GM11168 (cell line): ENCODE data around the gene TLR4.

ENCODE experiments used
- in situ Hi-C: fragments of 300-500 bp; cut with MboI; formaldehyde crosslinking; loops from one replicate; pipeline ENCODE4 v1.12.0; 2022; ENCODE audit warnings: low sequenced_read_pairs; ENCODE audit not compliant: unreplicated experiment

The TLR4 gene

GRCh38 chr9:117739624-117740347, 35.6 kb downstream of the TLR4 start:
- in situ Hi-C loops: no loop called here

DNA sequence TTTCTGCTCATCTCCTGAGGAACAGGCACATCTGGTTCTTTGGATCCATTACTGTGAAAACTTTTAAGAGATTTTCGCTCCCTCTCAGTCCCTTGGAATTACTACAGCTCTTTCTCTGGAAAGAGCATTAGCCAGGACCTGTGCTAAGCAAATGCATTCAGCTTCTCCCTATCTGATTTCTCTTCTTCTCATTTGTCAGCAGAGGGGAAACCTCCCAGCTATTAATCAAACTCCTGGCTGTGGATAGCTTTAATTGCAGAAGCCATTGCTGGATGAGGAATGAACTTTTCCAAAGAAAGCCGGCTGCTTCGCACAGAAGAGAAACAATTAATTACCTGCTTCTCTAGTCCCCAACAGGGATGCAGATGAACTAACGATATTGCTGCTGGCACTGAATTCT, 37.9 kb downstream of the TLR4 start:
- in situ Hi-C loops: no loop called here

GRCh38 chr9:117744369-117744768, 40.2 kb downstream of the TLR4 start:
- in situ Hi-C loops: no loop called here

DNA sequence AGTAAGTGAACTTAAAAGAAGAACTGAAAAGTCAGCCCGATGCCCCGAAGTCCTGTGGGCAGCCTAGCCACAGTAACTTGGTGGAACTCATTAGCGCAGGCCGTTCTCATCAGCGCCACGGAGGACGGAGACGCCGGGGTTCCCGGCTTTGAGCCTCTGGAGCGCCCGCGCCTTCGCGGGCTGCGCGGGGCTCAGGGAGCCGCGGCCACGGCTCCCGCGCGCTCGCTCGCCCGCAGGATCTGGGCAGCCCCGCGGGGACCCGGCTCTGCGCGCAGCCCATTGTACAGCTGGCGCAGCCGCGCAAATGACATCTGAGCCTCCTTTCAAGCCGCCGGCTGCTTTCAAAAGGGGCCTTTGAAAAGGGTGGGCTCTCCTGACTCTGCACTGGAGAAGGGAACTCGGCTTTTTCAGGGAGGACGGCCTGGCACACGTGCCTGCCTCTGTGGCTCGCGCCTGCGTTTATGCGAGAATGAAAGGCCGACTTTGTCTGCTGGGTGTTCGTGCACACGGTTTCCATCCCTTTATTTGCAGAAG, 40.7 kb downstream of the TLR4 start:
- in situ Hi-C loops: no loop called here

GRCh38 chr9:117745598-117745997, 41.4 kb downstream of the TLR4 start:
- in situ Hi-C loops: no loop called here

GRCh38 chr9:117746263-117746662, 42.1 kb downstream of the TLR4 start:
- in situ Hi-C loops: no loop called here

DNA sequence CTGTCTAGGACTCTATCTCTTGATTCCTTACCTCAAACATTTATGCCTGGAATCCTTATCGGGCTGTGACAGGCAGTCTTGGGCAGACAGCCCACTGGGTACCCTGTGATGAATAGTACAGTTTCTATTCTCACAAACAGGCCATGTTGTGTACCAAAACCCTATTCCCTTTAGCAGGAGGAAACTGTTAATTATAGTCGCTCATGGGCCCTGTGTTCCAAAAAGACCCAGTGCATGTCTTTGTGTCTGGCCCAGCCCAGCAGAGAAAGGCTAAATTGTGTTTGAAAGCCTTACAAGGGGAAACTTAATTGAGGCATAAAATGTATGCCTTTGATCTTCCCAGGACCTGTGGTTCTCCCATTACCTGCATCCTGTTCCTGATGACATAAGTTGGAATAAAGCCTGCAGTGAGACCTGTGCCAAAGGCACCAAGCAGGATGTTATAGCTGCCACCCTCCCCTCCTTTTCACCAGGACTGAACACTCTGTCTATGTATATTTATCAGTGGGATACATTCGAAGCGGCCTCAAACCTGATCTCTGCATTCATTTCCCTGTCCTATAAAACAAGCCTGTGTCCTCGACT, 43.3 kb downstream of the TLR4 start:
- in situ Hi-C loops: no loop called here

DNA sequence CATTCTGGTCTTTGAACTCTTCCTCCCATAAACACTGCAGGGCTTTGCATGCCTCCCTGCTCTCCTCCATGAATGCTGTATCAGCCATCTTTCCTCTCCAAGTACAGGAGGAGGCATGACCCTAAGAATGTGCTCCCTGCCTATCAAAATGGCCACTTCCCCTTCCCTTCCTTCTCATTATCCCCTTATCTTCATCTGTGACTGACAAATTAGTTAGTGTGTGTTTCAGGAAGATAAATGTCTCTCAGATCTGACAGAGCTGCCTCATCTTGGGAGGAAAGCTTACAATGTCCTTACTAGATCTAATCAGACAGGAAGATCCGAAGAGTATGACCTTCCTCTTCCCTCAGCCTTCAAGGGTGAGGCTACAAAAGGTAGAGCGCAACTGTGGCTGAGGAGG, 46.2 kb downstream of the TLR4 start:
- in situ Hi-C loops: no loop called here

DNA sequence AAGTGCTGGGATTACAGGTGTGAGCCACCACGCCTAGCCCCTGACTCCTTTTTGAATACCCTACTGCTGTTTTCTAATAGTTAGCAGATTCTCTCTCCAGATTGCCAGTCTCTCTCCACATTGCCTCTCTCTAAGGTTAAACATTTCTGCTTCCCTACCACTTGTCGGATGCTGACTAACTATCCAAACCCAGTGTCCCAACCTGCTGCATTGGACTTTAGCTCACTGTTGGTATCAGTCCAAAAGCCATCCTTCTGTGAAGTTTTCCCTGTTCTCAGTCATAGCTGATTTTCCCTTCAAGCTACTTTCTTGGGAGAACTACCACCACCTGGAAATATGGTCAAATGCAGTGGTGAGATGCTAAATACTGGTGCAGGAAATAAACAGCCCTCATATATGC, 48.7 kb downstream of the TLR4 start:
- in situ Hi-C loops: no loop called here

- in situ Hi-C loops: no loop called here
Measured at GRCh38 chr9:117757561-117758190, 53.5 kb downstream of the TLR4 start.

- in situ Hi-C loops: no loop called here
Measured at GRCh38 chr9:117763314-117763713, 59.1 kb downstream of the TLR4 start.

GRCh38 chr9:117768750-117769395, 64.7 kb downstream of the TLR4 start:
- in situ Hi-C loops: no loop called here

GRCh38 chr9:117771136-117771535, 66.9 kb downstream of the TLR4 start:
- in situ Hi-C loops: no loop called here

DNA sequence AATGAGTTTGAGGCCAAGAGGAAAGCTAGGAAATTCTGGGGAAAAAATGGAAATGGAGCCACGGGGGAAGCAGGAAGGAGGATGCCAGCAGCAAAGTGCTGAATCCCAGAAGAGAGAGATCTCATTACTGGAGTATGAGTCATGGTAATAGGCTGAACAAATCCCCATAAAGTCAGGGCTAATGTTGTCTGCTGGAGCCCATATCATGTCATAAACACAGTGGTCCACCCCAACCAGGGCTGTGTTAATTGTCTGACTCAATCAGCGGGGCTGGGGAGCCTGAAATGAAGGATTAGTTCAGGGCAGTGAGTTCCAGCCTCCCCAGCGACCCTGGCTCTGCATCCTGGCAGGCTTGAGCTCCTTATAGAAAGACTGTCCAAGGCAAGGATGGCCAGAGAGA, 68.8 kb downstream of the TLR4 start:
- in situ Hi-C loops: no loop called here
